Effector CD8-positive, alpha-beta T cell (primary cell): Measurements from ENCODE around the gene ATG12.

ENCODE experiments used
- DNase-seq: peaks from one replicate; lab custom pipeline; 2025; lab: John Stamatoyannopoulos, UW

ATG12 gene

DNA sequence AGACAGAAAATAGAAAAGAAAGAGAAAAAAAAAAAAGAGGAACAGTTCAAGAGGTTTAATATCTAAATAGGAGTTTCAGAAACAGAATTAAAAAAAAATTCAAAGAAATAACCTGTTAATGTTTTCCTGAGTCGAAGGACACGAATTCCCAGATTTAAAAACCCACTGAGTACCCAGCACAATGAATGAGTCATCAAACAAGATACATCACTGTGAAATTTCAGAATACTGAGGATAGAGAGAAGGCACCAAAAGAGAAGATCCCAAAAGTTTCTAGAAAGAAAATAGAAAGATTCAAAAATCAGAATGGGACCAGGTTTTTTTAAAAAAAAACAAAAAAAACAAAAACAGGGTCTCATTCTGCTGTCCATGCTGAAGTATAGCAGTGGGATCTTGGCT lies 33.7 kb downstream of the ATG12 start:
- no peak for DNase-seq

- no peak for DNase-seq
Measured at GRCh38 chr5:115806986-115807653, 34.2 kb downstream of the ATG12 start.

DNA sequence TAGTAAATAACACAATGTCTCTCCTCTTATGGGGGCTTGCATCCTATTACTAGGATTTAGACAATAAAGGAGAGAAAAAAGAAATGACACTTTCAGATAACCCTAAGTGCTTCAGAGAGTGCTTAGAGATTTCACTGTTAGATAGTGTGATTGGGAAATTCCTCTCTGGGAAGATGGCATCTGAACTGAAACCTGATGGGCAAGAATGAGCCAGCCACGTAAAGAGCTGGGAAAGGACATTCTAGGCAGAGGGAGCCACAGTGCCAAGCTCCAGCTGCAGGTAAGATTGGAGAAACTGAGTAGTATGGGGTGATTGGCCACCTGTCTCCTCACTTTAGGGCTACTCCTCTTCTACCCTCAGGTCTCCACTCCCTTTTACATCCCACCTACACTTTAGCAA lies 39.4 kb downstream of the ATG12 start:
- DNase-seq: no peak

- no peak for DNase-seq
Measured at GRCh38 chr5:115801152-115801551, 40.2 kb downstream of the ATG12 start.

GRCh38 chr5:115800108-115800507 lies 41.3 kb downstream of the ATG12 start:
- no peak for DNase-seq

- DNase-seq: no peak
Measured at GRCh38 chr5:115798252-115798651, 43.1 kb downstream of the ATG12 start.

GRCh38 chr5:115796656-115797055 lies 44.7 kb downstream of the ATG12 start:
- DNase-seq: no peak

DNA sequence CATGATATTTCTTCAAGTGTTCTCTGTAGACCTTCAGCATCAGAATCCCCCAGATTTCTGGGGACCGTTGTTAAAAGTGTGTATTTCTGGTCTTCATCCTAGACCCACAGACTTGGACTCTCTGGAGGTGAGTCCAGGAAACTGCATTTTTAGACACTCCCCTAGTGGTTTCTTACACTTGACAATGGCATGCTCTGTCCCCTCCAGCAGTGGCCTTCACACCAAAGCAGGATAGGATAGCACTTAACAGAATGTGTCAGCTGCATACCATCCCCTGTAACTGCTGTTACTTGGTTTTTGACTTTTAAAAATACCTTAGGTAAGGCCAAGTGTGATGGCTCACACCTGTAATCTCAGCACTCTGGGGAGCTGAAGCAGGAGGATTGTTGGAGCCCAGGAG lies 45.7 kb downstream of the ATG12 start:
- no peak for DNase-seq

- no peak for DNase-seq
Measured at GRCh38 chr5:115788440-115788839, 52.9 kb downstream of the ATG12 start.

DNA sequence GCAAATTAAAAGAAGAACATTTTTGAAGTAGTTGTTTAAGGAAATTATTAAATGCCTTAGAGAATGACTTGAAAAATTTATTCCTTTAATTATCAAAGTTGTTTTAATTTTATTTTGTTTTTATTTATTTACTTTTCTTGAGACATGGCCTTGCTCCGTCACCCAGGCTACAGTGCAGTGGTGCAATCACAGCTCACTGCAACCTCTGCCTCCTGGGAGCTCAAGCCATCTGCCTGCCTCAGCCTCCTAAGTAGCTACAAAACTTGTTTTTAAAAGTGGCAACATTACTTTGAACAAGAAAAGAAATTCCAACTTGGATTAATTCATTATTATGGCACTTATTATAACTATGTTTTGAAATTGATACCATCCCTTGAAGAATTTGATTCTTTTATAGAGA lies 53.9 kb downstream of the ATG12 start:
- DNase-seq: no peak

DNA sequence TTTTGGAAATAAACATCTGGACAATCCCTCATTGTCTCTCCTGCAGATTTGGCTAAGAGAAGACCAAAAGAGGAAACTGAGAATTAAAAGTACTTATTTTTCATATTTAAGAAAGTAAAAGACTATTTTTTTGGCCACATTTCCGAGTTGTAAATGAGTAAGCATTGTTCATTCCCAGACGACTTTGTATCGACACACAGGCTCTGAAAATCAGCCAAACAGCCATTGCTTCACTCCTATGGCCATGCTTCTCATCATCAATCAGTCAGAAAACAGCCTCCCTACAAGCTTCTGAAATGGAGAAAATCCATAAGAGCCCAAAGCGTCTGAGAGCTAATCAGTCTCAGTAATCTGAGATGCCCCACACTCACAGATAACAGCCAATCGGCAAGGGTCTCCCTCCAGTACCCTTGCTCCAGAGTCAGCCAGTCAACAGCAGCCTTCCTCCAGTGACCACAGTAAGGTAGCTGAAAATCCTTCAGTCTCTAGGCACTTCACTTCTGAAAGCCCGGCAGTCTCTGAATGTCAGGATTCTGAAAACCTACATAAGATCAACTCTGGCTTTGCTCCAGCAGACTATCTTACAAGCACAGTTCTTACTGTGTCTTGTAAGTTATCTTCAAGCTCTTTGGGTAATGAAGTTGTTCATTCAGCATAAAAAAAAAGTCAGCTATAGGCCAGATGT lies 55.8 kb downstream of the ATG12 start:
- no peak for DNase-seq

DNA sequence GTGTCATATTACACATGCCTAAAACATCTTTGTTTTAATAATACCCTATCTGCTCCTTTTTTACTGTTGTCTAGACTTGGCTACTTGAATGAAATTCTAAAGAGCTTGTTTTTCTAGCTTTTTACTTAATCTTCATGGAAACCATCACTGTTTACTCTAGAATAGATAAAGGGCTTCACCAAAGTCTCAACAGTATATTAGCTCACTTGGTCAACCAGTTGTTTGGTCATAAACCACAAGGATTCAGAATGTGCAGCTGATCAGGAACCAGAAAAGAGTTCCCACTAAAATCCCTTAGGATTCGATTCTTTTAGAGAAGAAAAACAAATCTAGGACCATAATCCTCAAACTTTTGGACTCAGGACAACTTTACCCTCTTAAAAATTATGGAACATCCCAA lies 62.9 kb downstream of the ATG12 start:
- no peak for DNase-seq
